ENCODE measurements around the gene U2AF2. TPM values are rescaled to one million over a fixed set of nuclear protein-coding genes. Genes with fewer than 3 reads are reported as not detected.
A peak's percentile ranks its signal among the peaks of the same experiment; 100 is the strongest.

U2AF2 gene
- total and polyA plus RNA-seq, 9 of the 15 experiments (the other 6 are each of a cell fraction or from before 2014, with no cell fraction given), result 3.0 to 331 (median 157) TPM

GRCh38 chr19:55674841-55675660 lies 20.2 kb downstream of the U2AF2 start, which contains the start of gene EPN1 (continued):
- TF ChIP-seq RBM22 (IDR thresholded peaks at IDR 0.05; ENCODE audit: low read depth, low read length, poor library complexity, severe bottlenecking) (peak; percentile 89), YY1 (IDR thresholded peaks at IDR 0.05; ENCODE audit: borderline replicate concordance in 1 of 3, control insufficient read depth in 1 of 3, extremely low read depth in 1 of 3, insufficient read depth in 3 of 3, insufficient read length in 1 of 3, insufficient replicate concordance in 2 of 3, low read depth in 1 of 3, low read length in 2 of 3) (peak in 1 of 3 experiments; percentile 5), ATF1 (CRISPR knock-in tag; IDR thresholded peaks at IDR 0.05) (peak; percentile 73), ATF1 (tag; IDR thresholded peaks at IDR 0.05) (peak; percentile 97), POLR2H (tag; IDR thresholded peaks at IDR 0.05; ENCODE audit: low read depth) (peak; percentile 55; the same call in 1 of the 2 replicates), ETV5 (CRISPR knock-in tag; IDR thresholded peaks at IDR 0.05; ENCODE audit: low read depth) (peak; percentile 92), ETS2 (tag; IDR thresholded peaks at IDR 0.05; ENCODE audit: borderline replicate concordance, poor library complexity, severe bottlenecking) (no peak), MYC (IDR thresholded peaks at IDR 0.05; ENCODE audit: low read depth, low read length) (peak; percentile 68), MYC (CRISPR knock-in tag; IDR thresholded peaks at IDR 0.05; ENCODE audit: borderline replicate concordance, low read depth) (peak; percentile 46; the same call in 1 of the 2 replicates), PRMT5 (CRISPR knock-in tag; IDR thresholded peaks at IDR 0.05) (no peak), ARID4B (CRISPR knock-in tag; IDR thresholded peaks at IDR 0.05) (peak; percentile 88), ZBTB40 (IDR thresholded peaks at IDR 0.05) (peak; percentile 99), ZBTB40 (CRISPR knock-in tag; IDR thresholded peaks at IDR 0.05) (no peak)

Data from K562 (cell line).